Endothelial cell (in vitro differentiated cells): Measurements from ENCODE around the gene PBRM1. TPM values are rescaled to one million over a fixed set of nuclear protein-coding genes. Genes with fewer than 3 reads are reported as not detected.
"Not testable (repeated sequence)": the region's sequence is repeated elsewhere in the genome, so short reads cannot be mapped to it uniquely, and the experiment has no call there.

ENCODE experiments used
- DNase-seq: peaks from one replicate; pipeline ENCODE4 v3.0.0; 2021; ENCODE audit warnings: low spot score
- H3K27ac Mint-ChIP-seq: one replicate; pipeline ENCODE4 v1.8.0; 2021; ENCODE audit warnings: mixed read lengths, inconsistent platforms; ENCODE audit not compliant: unreplicated experiment
- H3K27me3 Mint-ChIP-seq: one replicate; pipeline ENCODE4 v1.8.0; 2021; ENCODE audit warnings: mild to moderate bottlenecking, moderate library complexity, mixed read lengths, inconsistent platforms; ENCODE audit not compliant: unreplicated experiment
- H3K36me3 Mint-ChIP-seq: one replicate; pipeline ENCODE4 v1.8.0; 2021; ENCODE audit warnings: mild to moderate bottlenecking, low read depth, mixed read lengths, inconsistent platforms; ENCODE audit not compliant: unreplicated experiment
- H3K4me1 Mint-ChIP-seq: one replicate; pipeline ENCODE4 v1.8.0; 2021; ENCODE audit warnings: mild to moderate bottlenecking, mixed read lengths, inconsistent platforms; ENCODE audit not compliant: unreplicated experiment
- H3K4me3 Mint-ChIP-seq: one replicate; pipeline ENCODE4 v1.8.0; 2021; ENCODE audit warnings: mild to moderate bottlenecking, mixed read lengths, inconsistent platforms; ENCODE audit not compliant: unreplicated experiment
- H3K9me3 Mint-ChIP-seq: one replicate; pipeline ENCODE4 v1.8.0; 2021; ENCODE audit warnings: mixed read lengths, inconsistent platforms; ENCODE audit not compliant: unreplicated experiment
- CTCF ChIP-seq: fragments of 200-600 bp; sonication (generic); IDR thresholded peaks from one replicate; pipeline ENCODE4 v1.5.0; 2021; ENCODE audit warnings: antibody characterized with exemption; ENCODE audit not compliant: unreplicated experiment
- total RNA-seq: library from RNA; stranded (reverse); fragmentation: NEBNext Ultra II Directional; extraction: Animal tissue kit (Norgen Biotek cat#: 25700); gene quantifications from one replicate; pipeline ENCODE4 v1.2.1, GENCODE V29; 2021; ENCODE audit not compliant: unreplicated experiment

Gene PBRM1
- total RNA-seq, 1 donor from 2014 or later, result 68.7 TPM

GRCh38 chr3:52528586-52529375, 156.9 kb downstream of the PBRM1 start:
- Mint-ChIP-seq H3K4me1 (peaks cover 6% of the 10 kb centered on the region), H3K27ac (peak overlapping the region; percentile 75), H3K27me3 (peaks cover 25% of the 10 kb centered on the region), H3K9me3 (no peaks in the 10 kb centered on the region), H3K36me3 (peaks cover 30% of the 10 kb centered on the region), H3K4me3 (peak overlapping the region; percentile 71)
- no peak for DNase-seq
- no peak for TF ChIP-seq CTCF

- H3K9me3 Mint-ChIP-seq, result no peaks in the 10 kb centered on the region
- DNase-seq, result no peak
- H3K36me3 Mint-ChIP-seq, result peaks cover 33% of the 10 kb centered on the region
- H3K27me3 Mint-ChIP-seq, result peaks cover 25% of the 10 kb centered on the region
- H3K4me3 Mint-ChIP-seq, result no peak overlapping the region
- H3K27ac Mint-ChIP-seq, result no peak overlapping the region
- peaks cover 6% of the 10 kb centered on the region for H3K4me1 Mint-ChIP-seq
- no peak for TF ChIP-seq CTCF
Observed at GRCh38 chr3:52527732-52528585, 157.8 kb downstream of the PBRM1 start.

GRCh38 chr3:52527039-52527731, 158.5 kb downstream of the PBRM1 start:
- Mint-ChIP-seq H3K4me3 (no peak overlapping the region), H3K27ac (no peak overlapping the region), H3K36me3 (peaks cover 33% of the 10 kb centered on the region), H3K9me3 (no peaks in the 10 kb centered on the region), H3K27me3 (peaks cover 23% of the 10 kb centered on the region), H3K4me1 (peaks cover 6% of the 10 kb centered on the region)
- TF ChIP-seq CTCF, result no peak
- DNase-seq, result no peak

- not testable (repeated sequence) for DNase-seq, H3K4me1 Mint-ChIP-seq, H3K4me3 Mint-ChIP-seq, H3K9me3 Mint-ChIP-seq
- Mint-ChIP-seq H3K27ac (peak overlapping the region; percentile 78), H3K36me3 (peaks cover 33% of the 10 kb centered on the region), H3K27me3 (peaks cover 17% of the 10 kb centered on the region)
Observed at GRCh38 chr3:52526671-52527038, 159.1 kb downstream of the PBRM1 start.

- H3K36me3 Mint-ChIP-seq, result peaks cover 40% of the 10 kb centered on the region
Observed at GRCh38 chr3:52525680-52526561, 159.8 kb downstream of the PBRM1 start.

More at GRCh38 chr3:52525680-52526561, 159.8 kb downstream of the PBRM1 start:
- Mint-ChIP-seq H3K9me3 (no peaks in the 10 kb centered on the region), H3K27ac (peak overlapping the region; percentile 78), H3K27me3 (peaks cover 19% of the 10 kb centered on the region), H3K4me1 (peaks cover 3% of the 10 kb centered on the region), H3K4me3 (no peak overlapping the region)
- TF ChIP-seq CTCF, result no peak
- DNase-seq, result no peak
